GM18519 (cell line): ENCODE data around the gene CAMLG.
"Not testable (repeated sequence)": the region's sequence is repeated elsewhere in the genome, so short reads cannot be mapped to it uniquely, and the experiment has no call there.

ENCODE experiments used
- ATAC-seq: cut with Tn5 transposase; IDR thresholded peaks from one replicate; pipeline ENCODE4 v1.9.1; 2021; ENCODE audit warnings: mild to moderate bottlenecking, moderate library complexity; ENCODE audit not compliant: unreplicated experiment, low FRiP score

CAMLG gene

DNA sequence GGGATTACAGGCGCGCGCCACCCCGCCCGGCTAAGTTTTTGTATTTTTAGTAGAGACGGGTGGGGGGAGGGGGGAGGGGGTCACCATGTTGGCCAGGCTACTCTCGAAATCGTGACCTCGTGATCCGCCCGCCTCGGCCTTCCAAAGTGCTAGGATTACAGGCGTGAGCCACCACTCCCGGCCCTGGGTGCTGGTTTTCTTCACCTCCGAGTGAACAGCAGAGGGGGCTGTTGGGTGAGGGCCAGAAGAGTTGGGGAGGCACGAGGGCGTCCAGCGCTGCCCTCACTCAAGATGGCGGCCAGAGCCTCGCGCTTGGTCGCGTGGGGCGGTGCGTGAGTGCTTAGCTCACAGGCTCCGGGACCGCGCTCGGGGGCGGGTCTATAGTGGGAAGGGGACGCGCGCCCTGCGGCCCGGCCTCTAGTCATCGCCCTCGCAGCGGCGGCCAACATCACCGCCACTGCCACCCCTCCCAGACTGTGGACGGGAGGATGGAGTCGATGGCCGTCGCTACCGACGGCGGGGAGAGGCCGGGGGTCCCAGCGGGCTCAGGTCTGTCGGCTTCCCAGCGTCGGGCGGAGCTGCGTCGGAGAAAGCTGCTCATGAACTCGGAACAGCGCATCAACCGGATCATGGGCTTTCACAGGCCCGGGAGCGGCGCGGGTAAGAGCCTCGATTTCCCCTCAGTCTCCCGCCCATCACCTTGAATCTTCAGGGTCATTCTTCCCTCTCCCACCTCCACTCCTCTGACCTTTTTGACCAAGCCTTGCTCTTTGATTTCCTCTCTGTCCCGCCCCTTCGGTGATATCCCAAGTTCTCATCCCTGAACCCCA, at the start of gene CAMLG:
CAMLG (plus strand) TSS at position 416 of the 830 bp plus-strand sequence; CDS start at position 489, 73 bp downstream.
- peak; percentile 93 for ATAC-seq

DNA sequence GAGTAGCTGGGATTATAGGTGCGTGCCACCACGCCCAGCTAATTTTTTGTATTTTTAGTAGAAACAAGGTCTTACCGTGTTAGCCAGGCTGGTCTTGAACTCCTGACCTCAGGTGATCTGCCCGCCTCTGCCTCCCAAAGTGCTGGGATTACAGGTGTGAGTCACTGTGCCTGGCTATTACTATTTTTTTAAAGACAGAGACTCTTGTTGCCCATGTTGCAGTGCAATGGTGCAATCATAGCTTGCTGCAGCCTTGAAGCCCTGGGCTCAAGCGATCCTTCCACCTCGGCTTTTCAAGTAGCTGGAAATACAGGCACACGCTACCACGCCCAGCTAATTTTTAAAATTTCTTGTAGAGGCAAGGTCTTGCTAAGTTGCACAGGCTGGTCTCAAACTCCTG, 48.2 kb upstream of the CAMLG start:
- not testable (repeated sequence) for ATAC-seq

DNA sequence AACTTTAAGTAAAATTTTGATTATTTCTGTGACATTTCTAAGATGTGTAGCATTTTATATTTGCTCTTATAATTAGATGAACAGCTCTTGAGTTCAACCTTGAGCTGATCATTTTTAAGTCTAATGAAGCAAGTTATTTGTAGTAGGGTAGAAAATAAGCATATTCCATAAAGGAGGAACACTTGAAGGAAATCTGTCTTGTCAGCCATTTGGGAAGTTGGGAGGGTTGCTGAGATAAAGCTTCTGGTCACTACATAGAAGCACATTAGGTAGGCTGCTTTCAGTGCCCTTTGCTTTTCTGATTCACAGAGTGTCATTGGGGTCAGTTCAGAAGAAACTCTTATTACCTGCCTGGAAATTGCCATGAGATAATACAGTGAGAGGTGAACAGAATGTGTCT, 45.6 kb upstream of the CAMLG start:
- no peak for ATAC-seq

DNA sequence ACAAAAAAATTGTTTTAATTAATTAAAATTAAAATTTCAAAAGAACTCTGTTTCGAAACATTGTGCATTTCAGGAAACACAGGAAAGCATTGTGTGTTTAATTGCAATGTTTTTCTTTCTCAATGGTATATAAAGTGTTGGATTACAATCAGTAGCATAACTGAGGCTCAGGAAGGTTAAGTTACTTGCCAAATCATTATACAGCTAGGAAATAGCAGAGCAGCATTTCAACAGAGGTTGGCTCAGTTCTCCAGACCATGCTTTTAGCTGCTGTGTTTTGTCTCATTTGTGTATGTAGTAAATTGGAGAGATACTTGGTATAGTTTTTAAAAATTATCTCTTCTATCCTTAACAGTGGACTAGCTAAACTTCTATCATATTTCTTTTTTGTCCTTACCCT, 30.0 kb upstream of the CAMLG start:
- no peak for ATAC-seq

DNA sequence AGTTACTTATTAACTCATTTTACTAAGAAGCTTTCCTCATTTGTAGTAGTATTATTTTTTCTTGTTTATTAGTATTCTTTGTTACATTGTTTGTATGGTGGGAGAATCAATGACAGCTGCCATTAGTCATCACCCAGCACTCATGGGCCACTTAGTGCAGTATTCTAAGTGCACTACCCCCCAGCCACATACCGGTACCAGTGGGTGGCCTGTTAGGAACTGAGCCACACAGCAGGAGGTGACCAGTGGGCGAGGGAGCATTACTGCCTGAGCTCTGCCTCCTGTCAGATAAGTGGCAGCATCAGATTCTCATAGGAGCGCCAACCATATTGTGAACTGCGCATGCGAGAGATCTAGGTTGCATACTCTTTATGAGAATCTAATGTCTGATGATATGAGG, 24.2 kb upstream of the CAMLG start:
- ATAC-seq, result no peak

DNA sequence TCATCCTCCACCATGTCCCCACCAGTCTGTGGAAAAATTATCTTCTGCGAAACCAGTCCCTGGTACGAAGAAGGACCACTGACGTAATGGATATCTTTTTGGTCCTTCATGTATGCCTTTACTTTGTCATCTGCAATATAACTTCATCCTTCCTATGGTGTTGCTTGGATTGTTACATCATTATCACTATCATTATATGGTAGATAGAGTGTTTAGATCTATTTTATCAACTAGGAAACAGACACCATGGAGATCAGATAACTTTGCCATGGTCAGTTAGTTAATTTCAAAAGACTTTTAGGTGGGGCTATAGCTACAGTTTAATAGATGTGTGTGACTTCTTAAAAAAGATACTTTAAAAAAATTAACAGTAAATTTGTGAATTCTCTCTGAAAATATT, 23.8 kb upstream of the CAMLG start:
- no peak for ATAC-seq

DNA sequence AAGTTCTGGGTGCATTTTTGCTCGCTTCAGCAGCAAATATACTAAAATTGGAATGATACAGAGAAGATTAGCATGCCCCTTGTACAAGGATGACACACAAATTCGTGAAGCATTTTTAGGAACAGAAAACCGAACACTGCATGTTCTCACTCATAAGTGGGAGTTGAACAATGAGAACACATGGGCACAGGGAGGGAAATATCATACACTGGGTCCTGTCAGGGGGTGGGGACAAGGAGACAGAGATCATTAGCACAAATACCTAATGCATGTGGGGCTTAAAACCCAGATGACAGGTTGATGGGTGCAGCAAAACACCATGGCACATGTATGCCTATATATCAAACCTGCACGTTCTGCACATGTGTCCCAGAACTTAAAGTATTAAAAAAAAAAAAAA, 22.9 kb upstream of the CAMLG start:
- ATAC-seq, result not testable (repeated sequence)

DNA sequence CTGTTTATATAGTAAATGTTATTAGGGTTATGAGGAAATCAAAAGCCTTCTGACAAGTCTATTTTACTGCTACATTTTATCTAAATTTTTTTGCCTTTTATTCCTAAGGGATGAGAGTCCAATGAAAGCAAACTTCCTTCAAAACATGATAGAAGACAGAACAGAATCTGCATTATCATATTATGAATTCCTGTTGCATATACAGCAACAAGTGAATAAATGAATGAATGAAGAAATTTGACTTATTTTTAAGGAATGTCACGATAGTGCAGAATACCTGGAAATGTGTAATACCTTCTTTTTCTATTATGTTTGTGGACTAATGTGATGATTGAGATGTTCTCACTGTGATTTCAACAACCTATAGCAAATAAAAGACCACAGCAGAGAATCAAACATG, 13.5 kb upstream of the CAMLG start:
- ATAC-seq, result no peak

DNA sequence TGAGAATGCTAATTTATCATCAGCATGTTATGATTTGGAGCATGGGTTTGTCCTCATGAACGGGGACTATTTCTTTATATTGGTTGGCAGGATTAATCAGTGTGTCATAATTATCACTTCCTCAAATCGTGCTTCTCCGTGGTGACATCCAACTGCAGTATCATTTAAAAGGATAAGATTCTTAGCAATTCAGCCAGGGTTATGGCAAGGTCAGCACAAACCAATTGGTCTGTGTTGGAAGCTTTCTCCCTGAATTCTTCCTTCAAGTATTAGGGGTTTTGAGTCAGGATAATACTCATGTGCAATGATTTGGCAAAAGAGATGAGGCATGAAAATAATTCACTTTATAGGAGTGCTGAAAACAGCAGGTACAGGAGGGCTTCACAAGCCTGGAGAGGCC, 5.5 kb upstream of the CAMLG start:
- no peak for ATAC-seq

DNA sequence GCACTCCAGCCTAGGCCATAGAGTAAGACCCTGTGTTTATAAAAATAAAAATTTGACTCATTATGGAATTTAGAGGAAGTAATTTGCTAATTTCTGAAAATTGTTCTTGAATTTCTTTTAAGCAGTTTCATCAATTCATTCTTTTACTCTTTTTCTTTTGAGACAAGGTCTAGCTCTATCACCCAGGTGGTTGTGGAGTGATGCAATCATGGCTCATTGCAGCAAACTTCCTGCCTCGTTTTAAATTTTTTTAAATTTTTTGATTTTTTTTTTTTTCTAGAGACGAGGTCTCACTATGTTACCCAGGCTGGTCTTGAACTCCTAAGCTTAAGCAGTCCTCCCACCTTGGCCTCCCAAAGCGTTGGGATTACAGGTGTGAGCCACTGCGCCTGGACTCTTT, 3.1 kb upstream of the CAMLG start:
- ATAC-seq, result no peak

DNA sequence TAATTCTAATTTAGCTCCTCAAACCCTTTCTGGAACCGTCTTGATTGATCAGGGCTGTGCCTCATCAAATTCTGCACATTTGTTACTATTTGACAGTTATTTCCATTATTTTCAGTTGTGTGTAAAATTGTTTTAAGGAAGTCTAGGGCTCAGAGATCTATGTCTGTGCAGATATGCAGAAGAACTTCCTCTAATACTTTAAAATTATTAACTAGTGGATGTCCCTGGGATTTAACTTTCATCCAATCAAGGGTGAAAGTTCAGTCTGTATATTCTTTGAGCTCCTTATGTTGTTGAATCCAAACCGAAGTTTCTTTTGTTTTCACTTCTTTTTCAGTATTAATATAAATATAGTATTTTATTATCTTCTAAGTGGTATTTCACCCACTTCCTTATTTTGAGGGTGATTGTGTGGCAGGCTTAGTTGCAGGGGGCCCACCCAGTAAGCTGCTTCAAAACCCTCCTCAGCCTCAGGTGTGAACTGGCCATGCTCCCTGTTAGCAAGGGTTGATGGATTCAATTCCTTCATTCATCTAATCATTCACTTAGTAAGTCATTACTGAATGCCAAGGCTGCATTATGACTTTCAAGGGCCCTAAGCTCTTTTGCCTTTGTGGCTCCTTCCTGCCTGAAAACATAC, 2.1 kb upstream of the CAMLG start:
- ATAC-seq, result no peak

DNA sequence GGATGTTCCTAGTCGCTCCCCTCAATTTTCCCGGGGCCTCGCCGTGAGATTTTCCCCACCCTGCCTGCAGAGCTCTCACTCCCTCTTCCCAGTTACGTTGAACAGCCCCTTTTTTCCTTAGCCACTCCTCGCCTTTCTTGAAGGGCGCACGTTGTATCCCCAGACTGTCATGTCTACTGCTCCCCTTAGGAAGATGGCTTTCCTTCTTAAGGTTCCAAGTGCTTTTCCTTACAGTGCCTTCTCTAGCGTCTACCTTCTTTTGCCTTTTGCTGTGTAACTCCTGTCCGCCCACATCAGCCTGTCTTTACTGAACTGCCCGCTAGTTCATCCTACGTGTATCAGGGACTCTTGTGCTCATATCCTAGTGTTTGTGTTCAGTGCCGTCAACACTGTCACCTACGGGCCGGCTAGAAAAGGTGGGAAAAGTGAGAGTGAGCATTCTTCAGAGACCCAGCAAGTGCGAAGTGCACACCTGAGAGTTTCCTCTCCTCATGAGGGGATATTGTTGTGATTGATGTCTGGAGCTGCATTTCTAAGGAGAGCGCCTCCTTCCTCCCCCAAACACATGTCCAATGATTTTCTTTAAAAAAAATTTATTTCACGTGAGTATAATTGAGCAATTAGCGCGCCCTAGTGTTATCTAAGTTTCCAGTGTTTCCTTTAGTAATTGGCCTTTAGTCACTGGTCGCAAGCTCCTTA, 764 bp downstream of the CAMLG start:
- no peak for ATAC-seq

DNA sequence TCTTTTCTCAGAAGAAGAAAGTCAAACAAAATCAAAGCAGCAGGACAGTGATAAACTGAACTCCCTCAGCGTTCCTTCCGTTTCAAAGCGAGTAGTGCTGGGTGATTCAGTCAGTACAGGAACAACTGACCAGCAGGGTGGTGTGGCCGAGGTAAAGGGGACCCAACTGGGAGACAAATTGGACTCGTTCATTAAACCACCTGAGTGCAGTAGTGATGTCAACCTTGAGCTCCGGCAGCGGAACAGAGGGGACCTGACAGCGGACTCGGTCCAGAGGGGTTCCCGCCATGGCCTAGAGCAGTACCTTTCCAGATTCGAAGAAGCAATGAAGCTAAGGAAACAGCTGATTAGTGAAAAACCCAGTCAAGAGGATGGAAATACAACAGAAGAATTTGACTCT, 2.7 kb downstream of the CAMLG start:
- no peak for ATAC-seq

DNA sequence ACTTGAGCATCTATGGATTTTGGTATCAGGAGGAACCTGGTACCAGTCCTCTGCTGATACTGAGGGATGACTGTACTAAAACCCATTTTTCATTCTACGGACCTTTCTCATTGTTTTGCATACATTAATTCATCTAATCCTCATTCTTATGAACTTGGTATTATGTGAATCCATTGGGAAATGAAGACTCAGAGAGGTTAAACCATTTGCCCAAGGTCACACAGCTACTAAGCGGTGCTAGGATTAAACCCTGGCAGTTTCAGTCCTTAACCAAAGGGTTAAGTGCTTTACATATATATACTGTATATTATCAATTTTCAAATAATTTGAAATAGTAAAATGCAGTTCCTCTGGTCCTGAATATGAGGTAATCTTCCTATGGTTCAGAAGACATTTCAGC, 3.8 kb downstream of the CAMLG start:
- ATAC-seq, result no peak

DNA sequence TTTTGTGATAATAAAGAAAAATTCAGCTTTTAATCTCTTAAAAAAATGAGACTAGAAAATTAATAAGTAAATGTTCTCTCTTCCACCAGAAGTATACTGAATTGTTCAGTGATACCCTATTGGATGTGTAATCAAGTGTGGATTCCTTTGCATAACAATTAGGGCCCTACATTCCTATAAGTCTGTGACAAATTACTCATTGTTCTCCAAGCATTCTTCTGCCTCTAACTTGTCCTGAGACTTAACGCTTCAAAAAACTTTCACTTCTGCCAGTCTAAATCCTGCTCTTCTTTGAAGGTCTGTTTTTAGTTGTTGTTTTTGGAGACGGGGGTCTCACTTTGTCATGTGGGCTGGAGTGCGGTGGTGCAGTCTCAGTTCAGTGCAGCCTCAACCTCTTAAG, 11.1 kb downstream of the CAMLG start:
- no peak for ATAC-seq

DNA sequence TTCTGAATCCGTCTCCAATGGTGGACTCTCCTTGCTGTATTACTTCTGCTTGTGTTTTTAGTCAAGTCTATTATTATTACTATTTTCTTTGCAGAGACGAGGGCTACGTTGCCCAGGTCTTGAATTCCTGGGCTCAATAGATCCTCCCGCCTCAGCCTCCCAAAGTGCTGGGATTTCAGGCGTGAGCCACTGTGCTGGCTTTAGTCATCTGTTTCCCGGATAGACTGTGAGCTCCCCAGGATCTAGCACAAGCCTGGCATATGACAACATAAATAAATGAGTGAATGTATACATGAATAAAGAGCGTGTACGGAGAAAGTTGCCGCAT, 19.8 kb downstream of the CAMLG start:
- no peak for ATAC-seq

DNA sequence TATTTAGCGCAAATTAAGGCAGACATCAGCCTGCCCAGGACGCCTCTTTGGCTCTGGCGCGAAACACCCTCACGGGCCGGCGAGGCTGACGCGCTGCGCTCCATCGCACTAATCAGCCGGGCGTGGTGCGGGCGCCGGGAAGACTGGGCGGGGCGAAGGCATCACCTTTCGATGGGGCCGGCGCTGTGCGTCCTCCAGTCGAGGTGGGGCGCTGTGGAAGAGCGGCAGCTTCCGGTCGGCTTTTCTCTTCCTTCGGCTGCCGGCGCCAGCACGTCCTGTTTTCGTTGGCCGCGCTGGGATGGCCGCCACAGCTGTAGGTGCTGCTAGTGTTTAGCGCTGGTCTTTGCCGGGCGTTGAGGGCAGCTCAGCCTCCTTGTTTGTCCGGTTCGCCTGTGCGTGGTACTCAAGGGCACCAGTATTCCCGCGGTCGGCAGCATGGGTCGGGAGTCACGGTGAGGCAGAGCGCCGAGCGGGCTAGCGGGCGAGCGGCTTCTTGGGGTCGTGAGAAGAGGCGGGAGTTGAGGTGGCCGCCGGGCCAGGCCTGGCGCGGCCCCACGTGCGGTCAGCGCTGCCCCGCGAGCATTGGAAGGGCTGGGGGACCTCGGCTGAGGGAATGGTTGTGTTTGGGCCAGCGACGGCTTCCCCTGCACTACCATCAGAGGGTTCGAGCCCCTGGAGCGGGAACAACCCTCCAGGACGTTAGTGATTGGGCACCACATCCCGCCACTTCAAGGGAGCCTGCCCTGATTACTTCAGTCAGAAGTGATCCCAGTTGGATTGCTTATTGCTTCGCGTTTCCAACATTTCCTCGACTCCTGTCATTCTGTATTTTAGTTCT, 20.4 kb downstream of the CAMLG start, which contains the start of gene DDX46:
DDX46 (plus strand) TSS at position 276 of the 838 bp plus-strand sequence; CDS start at position 436, 160 bp downstream.
- peak; percentile 83 for ATAC-seq

DNA sequence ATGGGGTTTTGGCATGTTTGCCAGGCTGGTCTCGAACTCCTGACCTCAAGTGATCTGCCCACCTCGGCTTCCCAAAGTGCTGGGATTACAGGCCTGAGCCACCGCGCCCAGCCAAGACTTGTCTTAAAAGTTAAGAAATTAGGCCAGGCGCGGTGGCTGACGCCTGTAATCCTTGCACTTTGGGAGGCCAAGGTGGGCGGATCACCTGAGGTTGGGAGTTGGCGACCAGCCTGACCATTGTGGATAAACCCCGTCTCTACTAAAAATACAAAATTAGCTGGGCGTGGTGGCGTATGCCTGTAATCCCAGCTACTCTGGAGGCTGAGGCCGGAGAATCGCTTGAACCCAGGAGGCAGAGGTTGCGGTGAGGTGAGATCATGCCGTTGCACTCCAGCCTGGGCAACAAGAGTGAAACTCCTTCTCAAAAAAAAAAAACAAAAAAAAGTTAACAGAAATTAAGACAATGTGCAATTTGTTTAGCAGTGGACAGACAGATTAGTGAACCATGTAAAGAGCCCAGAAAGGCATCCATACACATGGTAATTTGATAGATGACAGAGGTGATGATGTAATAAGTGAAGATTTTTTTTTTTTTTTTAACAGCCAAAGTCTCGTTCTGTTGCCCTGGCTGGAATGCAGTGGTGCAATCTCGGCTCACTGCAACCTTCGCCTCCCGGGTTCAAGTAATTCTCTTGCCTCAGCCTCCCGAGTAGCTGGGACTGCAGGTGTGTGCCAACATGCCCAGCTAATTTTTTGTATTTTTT, 29.4 kb downstream of the CAMLG start:
- not testable (repeated sequence) for ATAC-seq

DNA sequence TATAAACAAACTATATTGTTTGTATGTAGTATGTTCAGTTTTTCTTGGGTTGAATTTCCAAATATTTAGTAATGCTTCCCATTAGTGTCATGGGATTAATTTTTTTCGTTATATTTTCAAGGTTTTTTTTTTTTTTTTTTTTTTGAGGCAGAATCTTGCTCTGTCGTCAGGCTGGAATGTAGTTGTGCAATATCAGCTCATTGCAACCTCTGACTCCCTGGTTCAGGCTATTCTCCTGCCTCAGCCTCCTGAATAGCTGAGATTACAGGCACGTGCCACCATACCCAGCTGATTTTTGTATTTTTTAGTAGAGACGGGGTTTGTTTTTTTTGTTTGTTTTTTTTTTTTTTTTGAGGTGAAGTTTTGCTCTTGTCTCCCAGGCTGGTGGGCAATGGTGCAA, 30.9 kb downstream of the CAMLG start:
- ATAC-seq, result no peak
